HEK293T (cell line): Measurements from ENCODE around the gene GGT6.

Experiments used
- ELF4 ChIP-seq: fragments of 450-650 bp; IDR thresholded peaks from 2 replicates; pipeline ENCODE4 v1.6.1; 2017; ENCODE audit warnings: antibody characterized with exemption
- FOXA1 ChIP-seq: fragments of 450-650 bp; IDR thresholded peaks from 2 replicates; pipeline ENCODE4 v1.6.1; 2016; ENCODE audit warnings: mild to moderate bottlenecking
- FOXM1 ChIP-seq: fragments of 450-650 bp; IDR thresholded peaks from 2 replicates; pipeline ENCODE4 v1.6.1; 2017; ENCODE audit warnings: mild to moderate bottlenecking, borderline replicate concordance
- NFRKB ChIP-seq: fragments of 450-650 bp; IDR thresholded peaks from 2 replicates; pipeline ENCODE4 v1.6.1; 2016; ENCODE audit warnings: mild to moderate bottlenecking, moderate library complexity
- SP1 ChIP-seq: fragments of 450-650 bp; IDR thresholded peaks from 2 replicates; pipeline ENCODE4 v1.6.1; 2017
- SUZ12 ChIP-seq: fragments of 450-650 bp; IDR thresholded peaks from 2 replicates; pipeline ENCODE4 v1.6.1; 2016; ENCODE audit warnings: mild to moderate bottlenecking

- TF ChIP-seq SP1: no peak
- TF ChIP-seq ELF4: no peak
- no peak for TF ChIP-seq FOXM1
- no peak for TF ChIP-seq NFRKB
- no peak for TF ChIP-seq SUZ12
- no peak for TF ChIP-seq FOXA1
Measured at GRCh38 chr17:4531988-4532736, 28.2 kb downstream of the GGT6 start.
